HepG2 (cell line): ENCODE results near the gene SPATA7. TPM values are rescaled to one million over a fixed set of nuclear protein-coding genes. Genes with fewer than 3 reads are reported as not detected.

Experiments
- ATAC-seq: fragments of 200-7000 bp; cut with Tn5 transposase; 3 replicates; pipeline ENCODE4 v1.9.1; 2020; ENCODE audit warnings: mild to moderate bottlenecking, moderate library complexity
- BruUV-seq: library from RNA; stranded (reverse); fragments of 400-500 nt; replicated peaks from 2 replicates; lab custom pipeline; 2021; lab: Mats Ljungman, UMichigan
- CTCF ChIA-PET: fragments of 300-600 bp; formaldehyde crosslinking; extraction: SDS; loops from one replicate; lab custom pipeline; 2021; ENCODE audit warnings: low total read pairs, inconsistent platforms, low intra/inter-chr PET ratio; lab: Yijun Ruan, JAX
- POLR2A ChIA-PET: fragments of 350-600 bp; sonication (Branson Sonifier 250); formaldehyde crosslinking; loops from one replicate; lab custom pipeline; 2020; ENCODE audit warnings: antibody characterized with exemption, inconsistent platforms; lab: Yijun Ruan, JAX
- DNase-seq: peaks from one replicate; pipeline ENCODE4 v3.0.0-alpha.2; 2015; ENCODE audit warnings: low spot score
- FAIRE-seq: peaks from 3 replicates; lab custom pipeline; 2011; peaks lifted over from hg19 to GRCh38; lab: Jason Lieb, UNC
- H2AFZ ChIP-seq: one replicate; pipeline ENCODE4 v1.6.1; 2011; ENCODE audit warnings: low read length, inconsistent platforms
- H3K27ac ChIP-seq: fragments of 300-600 bp; 3 replicates; pipeline ENCODE4 v1.8.0; 2011; ENCODE audit warnings: mixed run types, mild to moderate bottlenecking, mixed read lengths, low read length, inconsistent platforms; ENCODE audit not compliant: insufficient read depth; ENCODE audit errors: extremely low read length
- H3K27me3 ChIP-seq, 2 experiments: fragments of 200-600 bp in 1 of 2; 2 replicates in 1 of 2; 3 replicates in 1 of 2; pipeline versions ENCODE4 v1.6.0 to v1.8.0; 2011; ENCODE audit warnings: low read length in 2 of 2, mild to moderate bottlenecking in 2 of 2, moderate library complexity in 2 of 2, inconsistent platforms in 1 of 2; ENCODE audit not compliant: insufficient read depth in 2 of 2, control insufficient read depth in 1 of 2
- H3K36me3 ChIP-seq, 2 experiments: fragments of 200-600 bp in 1 of 2; replicated peaks in 1 of 2; 2 replicates in 1 of 2; 3 replicates in 1 of 2; pipeline versions ENCODE4 v1.5.1 to v1.8.0; 2011; ENCODE audit warnings: low read length in 2 of 2, inconsistent platforms in 1 of 2; ENCODE audit not compliant: insufficient read depth in 2 of 2, control insufficient read depth in 1 of 2
- H3K4me1 ChIP-seq: 2 replicates; pipeline ENCODE4 v1.5.1; 2012; ENCODE audit warnings: low read length, inconsistent platforms; ENCODE audit not compliant: insufficient read depth
- H3K4me2 ChIP-seq: 2 replicates; pipeline ENCODE4 v1.6.0; 2011; ENCODE audit warnings: low read depth, low read length, inconsistent platforms
- H3K4me3 ChIP-seq, 3 experiments: fragments of 200-600 bp in 1 of 3; sonication (generic), shearing (Covaris generic) in 1 of 3; replicated peaks in 1 of 3; 2 replicates each; pipeline ENCODE4 v1.5.1; 2011 to 2016; ENCODE audit warnings: low read length in 3 of 3, inconsistent platforms in 2 of 3, low read depth in 2 of 3, mild to moderate bottlenecking in 2 of 3, control low read depth in 1 of 3, mixed read lengths in 1 of 3; ENCODE audit not compliant: insufficient read depth in 1 of 3
- H3K79me2 ChIP-seq: one replicate; pipeline ENCODE4 v1.6.1; 2011; ENCODE audit warnings: low read length, inconsistent platforms; ENCODE audit not compliant: insufficient read depth
- H3K9ac ChIP-seq: 2 replicates; pipeline ENCODE4 v1.6.0; 2011; ENCODE audit warnings: mild to moderate bottlenecking, low read depth, low read length, inconsistent platforms; ENCODE audit not compliant: insufficient read depth
- H3K9me3 ChIP-seq: 2 replicates; pipeline ENCODE4 v1.5.1; 2012; ENCODE audit warnings: mild to moderate bottlenecking, low read length
- H4K20me1 ChIP-seq: 2 replicates; pipeline ENCODE4 v1.6.0; 2011; ENCODE audit warnings: inconsistent platforms, mild to moderate bottlenecking, low read length, moderate library complexity; ENCODE audit not compliant: insufficient read depth
- GPN1 ChIP-seq: sonication (generic); formaldehyde crosslinking; IDR thresholded peaks from 2 replicates; pipeline ENCODE4 v1.5.1; 2020; ENCODE audit warnings: missing genetic modification reagents, borderline replicate concordance
- POLR2A ChIP-seq, 2 experiments: IDR thresholded peaks; 2 replicates each; pipeline ENCODE4 v1.6.1; 2011; ENCODE audit warnings: low read depth in 2 of 2, low read length in 2 of 2, mild to moderate bottlenecking in 1 of 2, moderate library complexity in 1 of 2; ENCODE audit not compliant: insufficient read depth in 1 of 2
- SALL2 ChIP-seq: sonication (generic); formaldehyde crosslinking; IDR thresholded peaks from 2 replicates; pipeline ENCODE4 v1.8.1; 2023; ENCODE audit warnings: mild to moderate bottlenecking, missing genetic modification reagents, inconsistent platforms
- SPEN ChIP-seq: sonication (generic); formaldehyde crosslinking; IDR thresholded peaks from 2 replicates; pipeline ENCODE4 v1.5.1; 2020; ENCODE audit warnings: low read depth, mild to moderate bottlenecking, missing genetic modification reagents
- ZNF317 ChIP-seq: sonication (generic); formaldehyde crosslinking; IDR thresholded peaks from 2 replicates; pipeline ENCODE4 v1.5.0; 2020; ENCODE audit warnings: mild to moderate bottlenecking, missing genetic modification reagents
- ZNF7 ChIP-seq: IDR thresholded peaks from 2 replicates; pipeline ENCODE4 v1.6.1; 2016; ENCODE audit warnings: missing biosample characterization, missing genetic modification reagents
- ZNF724P ChIP-seq: sonication (generic); formaldehyde crosslinking; IDR thresholded peaks from 2 replicates; pipeline ENCODE4 v1.8.0; 2022; ENCODE audit warnings: missing genetic modification reagents, borderline replicate concordance
- ZNF782 ChIP-seq: sonication (generic); formaldehyde crosslinking; IDR thresholded peaks from 2 replicates; pipeline ENCODE4 v1.4.0; 2020; ENCODE audit warnings: missing genetic modification reagents, mild to moderate bottlenecking, borderline replicate concordance
- in situ Hi-C: cut with HindIII; loops from 2 replicates; pipeline ENCODE4 v1.10.0; 2017; ENCODE audit warnings: low pct_unique_long_range_greater_than_20kb; ENCODE audit not compliant: extremely low pct_ligation_motif_present
- intact Hi-C: fragments of 100-400 bp; cut with micrococcal nuclease; formaldehyde crosslinking; loops from one replicate; pipeline ENCODE4 v1.10.0; 2022; ENCODE audit not compliant: unreplicated experiment
- polyA plus RNA-seq, 8 experiments: library from polyadenylated mRNA; depleted of rRNA in 3 of 8; stranded (reverse) in 7 of 8; unstranded in 1 of 8; fragments of >200 nt; fragmentation: Illumina TruSeq in 4 of 8; extraction: Trizol in 4 of 8; gene quantifications; 2 replicates each; pipeline versions ENCODE4 v1.2.1 to v1.2.3, GENCODE V29; 2011 to 2016; ENCODE audit warnings: low read depth in 4 of 8, missing spikeins in 1 of 8, mixed read lengths in 1 of 8; ENCODE audit not compliant: insufficient read depth in 1 of 8
- total RNA-seq, 5 experiments: library from RNA; depleted of rRNA; stranded (reverse); fragments of >200 nt; fragmentation: Illumina TruSeq; extraction: Trizol; gene quantifications; 2 replicates each; pipeline ENCODE4 v1.2.3, GENCODE V29; 2016; ENCODE audit warnings: low read depth in 1 of 5
- TF ChIP-seq, protein P1 (sequence below): sonication (generic); formaldehyde crosslinking; IDR thresholded peaks from 2 replicates; pipeline ENCODE4 v1.4.0; 2020; ENCODE audit warnings: missing genetic modification reagents
- TF ChIP-seq, protein P2 (sequence below): sonication (generic); formaldehyde crosslinking; IDR thresholded peaks from 2 replicates; pipeline ENCODE4 v1.4.0; 2020; ENCODE audit warnings: missing genetic modification reagents, borderline replicate concordance
- TF ChIP-seq, protein P3 (sequence below): sonication (generic); formaldehyde crosslinking; IDR thresholded peaks from 2 replicates; pipeline ENCODE4 v1.4.0; 2020; ENCODE audit warnings: missing genetic modification reagents
- TF ChIP-seq, protein P4 (sequence below): sonication (generic); formaldehyde crosslinking; IDR thresholded peaks from 2 replicates; pipeline ENCODE4 v1.8.1; 2023; ENCODE audit warnings: mild to moderate bottlenecking, inconsistent platforms, moderate library complexity, missing genetic modification reagents, borderline replicate concordance

SPATA7 gene
- total and polyA plus RNA-seq, 2 of the 13 experiments (the other 11 are each of a cell fraction or from before 2014, with no cell fraction given): 3.6 to 5.5 TPM

DNA sequence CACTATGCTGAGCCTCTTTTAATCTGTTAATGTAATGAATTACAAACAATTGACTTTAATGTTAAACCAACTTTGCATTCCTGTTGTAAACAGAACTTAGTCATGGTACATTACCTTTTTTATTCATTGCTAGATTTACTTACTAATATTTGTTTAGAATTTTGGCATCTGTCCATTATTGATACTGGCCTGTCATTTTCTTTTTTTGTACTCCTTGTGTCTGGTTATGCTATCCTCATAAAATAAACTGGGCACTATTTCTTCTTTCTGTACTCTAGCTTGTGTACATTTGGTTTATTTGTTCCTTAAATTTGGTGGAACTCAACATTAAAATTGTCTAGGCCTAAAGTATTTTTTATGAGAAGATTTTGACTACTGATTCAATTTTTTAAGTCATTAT lies 32.1 kb downstream of the SPATA7 start:
- no peak for DNase-seq
- Histone ChIP-seq H3K4me3 (no peak overlapping the region), H4K20me1 (no peaks in the 10 kb centered on the region), H3K79me2 (no peaks in the 10 kb centered on the region), H2AFZ (no peak overlapping the region), H3K9ac (no peak overlapping the region), H3K4me1 (no peaks in the 10 kb centered on the region), H3K27ac (no peak overlapping the region), H3K9me3 (peaks cover 28% of the 10 kb centered on the region), H3K27me3 (no peaks in the 10 kb centered on the region), H3K36me3 (peaks cover 2 to 3% of the 10 kb centered on the region in 2 experiments; a peak in 1 of 5 replicates), H3K4me2 (no peak overlapping the region)
- no peak for FAIRE-seq
- ATAC-seq: no peak
- no TSS peak for BruUV-seq
- ChIA-PET CTCF (no interaction called here), POLR2A (no interaction called here)
- in situ Hi-C loops: no loop called here
- intact Hi-C loops: no loop called here
- TF ChIP-seq SALL2 (CRISPR knock-in tag): no peak
- no peak for TF ChIP-seq ZNF7 (CRISPR knock-in tag)
- TF ChIP-seq ZNF782 (CRISPR knock-in tag): no peak
- no peak for TF ChIP-seq ZNF724P (CRISPR knock-in tag)
- TF ChIP-seq SPEN: no peak
- TF ChIP-seq ZNF317 (CRISPR knock-in tag): no peak
- TF ChIP-seq, protein P1, sequence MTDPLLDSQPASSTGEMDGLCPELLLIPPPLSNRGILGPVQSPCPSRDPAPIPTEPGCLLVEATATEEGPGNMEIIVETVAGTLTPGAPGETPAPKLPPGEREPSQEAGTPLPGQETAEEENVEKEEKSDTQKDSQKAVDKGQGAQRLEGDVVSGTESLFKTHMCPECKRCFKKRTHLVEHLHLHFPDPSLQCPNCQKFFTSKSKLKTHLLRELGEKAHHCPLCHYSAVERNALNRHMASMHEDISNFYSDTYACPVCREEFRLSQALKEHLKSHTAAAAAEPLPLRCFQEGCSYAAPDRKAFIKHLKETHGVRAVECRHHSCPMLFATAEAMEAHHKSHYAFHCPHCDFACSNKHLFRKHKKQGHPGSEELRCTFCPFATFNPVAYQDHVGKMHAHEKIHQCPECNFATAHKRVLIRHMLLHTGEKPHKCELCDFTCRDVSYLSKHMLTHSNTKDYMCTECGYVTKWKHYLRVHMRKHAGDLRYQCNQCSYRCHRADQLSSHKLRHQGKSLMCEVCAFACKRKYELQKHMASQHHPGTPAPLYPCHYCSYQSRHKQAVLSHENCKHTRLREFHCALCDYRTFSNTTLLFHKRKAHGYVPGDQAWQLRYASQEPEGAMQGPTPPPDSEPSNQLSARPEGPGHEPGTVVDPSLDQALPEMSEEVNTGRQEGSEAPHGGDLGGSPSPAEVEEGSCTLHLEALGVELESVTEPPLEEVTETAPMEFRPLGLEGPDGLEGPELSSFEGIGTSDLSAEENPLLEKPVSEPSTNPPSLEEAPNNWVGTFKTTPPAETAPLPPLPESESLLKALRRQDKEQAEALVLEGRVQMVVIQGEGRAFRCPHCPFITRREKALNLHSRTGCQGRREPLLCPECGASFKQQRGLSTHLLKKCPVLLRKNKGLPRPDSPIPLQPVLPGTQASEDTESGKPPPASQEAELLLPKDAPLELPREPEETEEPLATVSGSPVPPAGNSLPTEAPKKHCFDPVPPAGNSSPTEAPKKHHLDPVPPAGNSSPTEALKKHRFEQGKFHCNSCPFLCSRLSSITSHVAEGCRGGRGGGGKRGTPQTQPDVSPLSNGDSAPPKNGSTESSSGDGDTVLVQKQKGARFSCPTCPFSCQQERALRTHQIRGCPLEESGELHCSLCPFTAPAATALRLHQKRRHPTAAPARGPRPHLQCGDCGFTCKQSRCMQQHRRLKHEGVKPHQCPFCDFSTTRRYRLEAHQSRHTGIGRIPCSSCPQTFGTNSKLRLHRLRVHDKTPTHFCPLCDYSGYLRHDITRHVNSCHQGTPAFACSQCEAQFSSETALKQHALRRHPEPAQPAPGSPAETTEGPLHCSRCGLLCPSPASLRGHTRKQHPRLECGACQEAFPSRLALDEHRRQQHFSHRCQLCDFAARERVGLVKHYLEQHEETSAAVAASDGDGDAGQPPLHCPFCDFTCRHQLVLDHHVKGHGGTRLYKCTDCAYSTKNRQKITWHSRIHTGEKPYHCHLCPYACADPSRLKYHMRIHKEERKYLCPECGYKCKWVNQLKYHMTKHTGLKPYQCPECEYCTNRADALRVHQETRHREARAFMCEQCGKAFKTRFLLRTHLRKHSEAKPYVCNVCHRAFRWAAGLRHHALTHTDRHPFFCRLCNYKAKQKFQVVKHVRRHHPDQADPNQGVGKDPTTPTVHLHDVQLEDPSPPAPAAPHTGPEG (CRISPR knock-in tag): no peak
- TF ChIP-seq, protein P2, sequence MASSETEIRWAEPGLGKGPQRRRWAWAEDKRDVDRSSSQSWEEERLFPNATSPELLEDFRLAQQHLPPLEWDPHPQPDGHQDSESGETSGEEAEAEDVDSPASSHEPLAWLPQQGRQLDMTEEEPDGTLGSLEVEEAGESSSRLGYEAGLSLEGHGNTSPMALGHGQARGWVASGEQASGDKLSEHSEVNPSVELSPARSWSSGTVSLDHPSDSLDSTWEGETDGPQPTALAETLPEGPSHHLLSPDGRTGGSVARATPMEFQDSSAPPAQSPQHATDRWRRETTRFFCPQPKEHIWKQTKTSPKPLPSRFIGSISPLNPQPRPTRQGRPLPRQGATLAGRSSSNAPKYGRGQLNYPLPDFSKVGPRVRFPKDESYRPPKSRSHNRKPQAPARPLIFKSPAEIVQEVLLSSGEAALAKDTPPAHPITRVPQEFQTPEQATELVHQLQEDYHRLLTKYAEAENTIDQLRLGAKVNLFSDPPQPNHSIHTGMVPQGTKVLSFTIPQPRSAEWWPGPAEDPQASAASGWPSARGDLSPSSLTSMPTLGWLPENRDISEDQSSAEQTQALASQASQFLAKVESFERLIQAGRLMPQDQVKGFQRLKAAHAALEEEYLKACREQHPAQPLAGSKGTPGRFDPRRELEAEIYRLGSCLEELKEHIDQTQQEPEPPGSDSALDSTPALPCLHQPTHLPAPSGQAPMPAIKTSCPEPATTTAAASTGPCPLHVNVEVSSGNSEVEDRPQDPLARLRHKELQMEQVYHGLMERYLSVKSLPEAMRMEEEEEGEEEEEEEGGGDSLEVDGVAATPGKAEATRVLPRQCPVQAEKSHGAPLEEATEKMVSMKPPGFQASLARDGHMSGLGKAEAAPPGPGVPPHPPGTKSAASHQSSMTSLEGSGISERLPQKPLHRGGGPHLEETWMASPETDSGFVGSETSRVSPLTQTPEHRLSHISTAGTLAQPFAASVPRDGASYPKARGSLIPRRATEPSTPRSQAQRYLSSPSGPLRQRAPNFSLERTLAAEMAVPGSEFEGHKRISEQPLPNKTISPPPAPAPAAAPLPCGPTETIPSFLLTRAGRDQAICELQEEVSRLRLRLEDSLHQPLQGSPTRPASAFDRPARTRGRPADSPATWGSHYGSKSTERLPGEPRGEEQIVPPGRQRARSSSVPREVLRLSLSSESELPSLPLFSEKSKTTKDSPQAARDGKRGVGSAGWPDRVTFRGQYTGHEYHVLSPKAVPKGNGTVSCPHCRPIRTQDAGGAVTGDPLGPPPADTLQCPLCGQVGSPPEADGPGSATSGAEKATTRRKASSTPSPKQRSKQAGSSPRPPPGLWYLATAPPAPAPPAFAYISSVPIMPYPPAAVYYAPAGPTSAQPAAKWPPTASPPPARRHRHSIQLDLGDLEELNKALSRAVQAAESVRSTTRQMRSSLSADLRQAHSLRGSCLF (CRISPR knock-in tag): no peak
- TF ChIP-seq GPN1 (CRISPR knock-in tag): no peak
- TF ChIP-seq, protein P3, sequence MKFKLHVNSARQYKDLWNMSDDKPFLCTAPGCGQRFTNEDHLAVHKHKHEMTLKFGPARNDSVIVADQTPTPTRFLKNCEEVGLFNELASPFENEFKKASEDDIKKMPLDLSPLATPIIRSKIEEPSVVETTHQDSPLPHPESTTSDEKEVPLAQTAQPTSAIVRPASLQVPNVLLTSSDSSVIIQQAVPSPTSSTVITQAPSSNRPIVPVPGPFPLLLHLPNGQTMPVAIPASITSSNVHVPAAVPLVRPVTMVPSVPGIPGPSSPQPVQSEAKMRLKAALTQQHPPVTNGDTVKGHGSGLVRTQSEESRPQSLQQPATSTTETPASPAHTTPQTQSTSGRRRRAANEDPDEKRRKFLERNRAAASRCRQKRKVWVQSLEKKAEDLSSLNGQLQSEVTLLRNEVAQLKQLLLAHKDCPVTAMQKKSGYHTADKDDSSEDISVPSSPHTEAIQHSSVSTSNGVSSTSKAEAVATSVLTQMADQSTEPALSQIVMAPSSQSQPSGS (CRISPR knock-in tag): no peak
- TF ChIP-seq, protein P4, sequence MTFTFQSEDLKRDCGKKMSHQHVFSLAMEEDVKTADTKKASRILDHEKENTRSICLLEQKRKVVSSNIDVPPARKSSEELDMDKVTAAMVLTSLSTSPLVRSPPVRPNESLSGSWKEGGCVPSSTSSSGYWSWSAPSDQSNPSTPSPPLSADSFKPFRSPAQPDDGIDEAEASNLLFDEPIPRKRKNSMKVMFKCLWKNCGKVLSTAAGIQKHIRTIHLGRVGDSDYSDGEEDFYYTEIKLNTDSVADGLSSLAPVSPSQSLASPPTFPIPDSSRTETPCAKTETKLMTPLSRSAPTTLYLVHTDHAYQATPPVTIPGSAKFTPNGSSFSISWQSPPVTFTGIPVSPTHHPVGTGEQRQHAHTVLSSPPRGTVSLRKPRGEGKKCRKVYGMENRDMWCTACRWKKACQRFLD (CRISPR knock-in tag): no peak
- no peak for TF ChIP-seq POLR2A (IDR thresholded peaks at IDR 0.05; ENCODE audit: insufficient read depth in 1 of 2, low read depth in 2 of 2, low read length in 2 of 2)
